ENCODE data around the gene ATXN1.
"Not testable (repeated sequence)": the region's sequence is repeated elsewhere in the genome, so short reads cannot be mapped to it uniquely, and the experiment has no call there.

ATXN1 gene

DNA sequence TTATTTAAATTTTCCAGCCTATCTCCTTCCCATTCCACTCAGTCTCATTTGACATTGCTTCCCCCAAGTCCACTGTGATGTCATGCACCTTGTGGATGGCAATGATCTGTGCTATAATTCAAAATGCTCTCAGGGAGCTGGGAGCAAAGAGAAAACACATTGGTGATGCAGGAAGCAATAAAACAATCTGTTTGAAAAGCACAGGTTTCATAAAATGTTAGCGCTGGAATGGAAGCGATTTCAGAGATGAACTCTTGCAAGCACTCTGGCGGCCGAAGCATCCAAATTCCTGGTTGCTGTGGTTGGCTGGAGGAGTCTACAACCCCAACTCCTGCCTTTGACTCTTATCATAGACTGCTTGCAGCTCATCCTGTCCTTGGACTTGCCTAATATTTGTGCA is 355.9 kb downstream of the ATXN1 start:
- DNase-seq, result no peak

DNA sequence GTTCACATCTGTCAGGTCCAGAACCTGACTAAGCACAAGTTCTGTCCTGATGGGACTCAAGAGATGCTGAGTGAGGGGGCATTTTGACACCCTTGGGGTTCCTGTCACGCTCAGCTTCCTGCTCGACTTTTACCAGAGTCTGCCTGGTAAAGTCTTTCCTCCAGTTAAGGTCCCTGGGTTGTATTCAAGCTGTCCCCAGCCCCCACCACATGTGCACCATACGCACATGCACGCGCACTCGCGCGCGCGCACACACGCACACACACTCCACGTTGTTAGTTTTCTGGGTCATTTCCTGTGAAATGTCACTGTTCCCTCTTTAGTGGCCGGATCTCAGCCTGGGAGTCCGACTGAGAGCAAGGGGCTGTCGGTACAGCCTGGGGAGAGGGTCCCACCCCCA is 356.8 kb downstream of the ATXN1 start:
- no peak for DNase-seq

DNA sequence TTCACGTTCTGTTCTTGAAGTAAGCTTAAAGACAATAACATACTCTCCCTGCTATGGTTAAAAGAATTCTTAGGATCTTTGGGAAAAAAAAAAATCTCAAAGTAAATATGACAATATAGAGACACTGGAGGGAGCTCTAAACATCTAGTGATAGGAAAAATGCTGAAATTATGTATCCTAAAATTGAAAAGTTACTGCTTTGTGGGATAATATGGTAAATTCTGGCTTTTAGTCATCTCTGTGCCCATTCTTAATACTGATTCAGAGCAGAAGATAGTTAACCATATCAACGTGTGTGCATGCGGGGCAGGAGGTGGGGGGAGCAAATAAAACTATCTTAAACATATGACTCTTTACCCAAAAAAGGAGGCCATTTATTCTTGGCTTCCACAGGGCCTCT is 357.4 kb downstream of the ATXN1 start:
- no peak for DNase-seq

DNA sequence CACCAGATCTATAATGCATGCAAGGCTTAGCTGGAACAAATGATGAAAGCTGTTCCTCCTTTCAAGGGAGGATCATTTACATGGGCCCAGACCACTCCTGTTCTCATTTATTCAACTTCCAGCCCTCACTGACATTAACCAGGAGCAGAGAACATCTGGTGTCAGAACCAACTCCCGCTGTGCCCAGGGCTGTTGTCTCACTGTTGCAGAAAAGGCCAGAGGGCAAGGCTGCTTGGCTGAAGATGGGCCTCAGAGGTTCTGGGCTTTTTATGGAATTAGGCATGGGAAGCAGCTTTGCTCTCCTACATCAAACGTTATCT is 358.7 kb downstream of the ATXN1 start:
- DNase-seq, result no peak

DNA sequence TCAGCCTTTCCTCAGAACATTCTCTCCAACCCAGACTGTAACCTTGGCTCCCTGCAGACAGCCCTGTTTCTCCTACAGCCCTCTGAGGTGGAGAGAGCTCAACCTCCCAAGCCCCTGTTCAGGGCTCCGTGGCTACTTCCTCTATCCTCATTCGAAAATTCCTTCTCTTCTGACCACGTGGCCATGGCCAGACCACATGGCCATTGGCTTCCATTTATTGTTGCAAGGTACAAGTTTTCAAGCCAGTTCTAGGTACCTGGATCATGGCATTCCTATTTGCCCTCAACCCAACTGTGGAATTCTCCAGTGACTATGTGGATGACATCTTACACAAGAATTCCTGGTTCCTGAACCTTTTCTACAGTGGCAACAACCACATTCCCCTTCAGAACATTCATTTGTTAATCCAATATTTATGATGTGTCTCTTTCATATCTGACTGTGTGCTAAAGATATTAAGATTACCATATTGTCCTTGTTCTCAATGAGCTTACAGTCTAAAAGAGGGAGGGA is 361.0 kb downstream of the ATXN1 start:
- DNase-seq, result no peak

DNA sequence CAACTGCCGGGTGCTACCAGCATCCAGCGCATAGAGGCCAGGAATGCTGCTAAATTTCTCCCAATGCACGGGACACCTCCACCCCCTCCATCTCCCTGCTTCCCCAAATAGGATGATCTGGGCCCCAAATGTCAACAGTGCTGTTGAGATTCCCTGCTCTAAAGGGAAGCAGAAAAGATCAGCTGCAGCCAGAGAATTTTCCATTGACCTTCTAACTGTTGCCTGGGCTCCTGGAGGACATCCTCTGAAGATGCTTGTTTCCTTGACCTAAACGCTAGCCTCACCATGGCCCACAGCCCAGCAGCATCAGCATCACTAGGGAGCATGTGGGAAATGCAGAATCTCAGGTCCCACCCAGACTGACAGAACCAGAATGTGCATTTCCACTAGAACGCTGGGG is 361.6 kb downstream of the ATXN1 start:
- no peak for DNase-seq

DNA sequence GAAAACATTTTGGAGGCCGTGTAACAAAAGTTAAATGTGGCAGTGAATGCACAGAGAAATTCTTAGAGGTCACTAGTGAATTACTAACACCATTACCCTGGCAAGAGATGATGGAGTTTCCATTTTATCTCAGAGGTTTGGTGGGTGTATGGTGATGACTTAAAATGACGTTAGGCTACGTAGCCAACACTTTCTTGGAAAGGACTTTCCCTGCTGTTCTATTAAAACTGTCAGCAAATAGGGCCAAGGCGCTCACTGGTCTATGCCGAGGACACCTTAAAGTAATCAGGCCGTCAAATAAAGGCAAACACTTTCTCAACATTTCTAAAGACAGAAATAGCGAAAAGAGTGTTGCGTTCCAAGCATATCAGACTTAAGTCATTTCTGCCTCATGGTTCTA is 362.1 kb downstream of the ATXN1 start:
- DNase-seq, result no peak

DNA sequence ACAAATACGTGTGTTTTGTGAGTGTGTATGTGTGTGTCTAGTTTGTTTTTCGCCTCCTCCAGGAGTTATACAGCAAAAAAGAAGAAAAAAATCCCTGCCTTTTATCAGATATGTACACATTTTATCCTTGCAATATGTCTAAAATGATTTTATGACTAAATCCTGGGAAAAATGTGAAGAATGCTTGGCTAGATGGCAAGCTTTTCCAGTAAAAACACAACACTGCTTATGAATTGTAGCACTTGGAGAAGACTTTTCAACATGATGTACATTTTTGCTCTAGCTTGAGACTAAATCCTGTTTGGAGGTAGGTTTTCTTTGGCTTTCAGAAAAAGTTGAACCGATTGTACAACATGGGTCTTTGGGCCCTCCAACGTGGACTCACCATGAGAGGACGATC is 362.7 kb downstream of the ATXN1 start:
- DNase-seq, result no peak

DNA sequence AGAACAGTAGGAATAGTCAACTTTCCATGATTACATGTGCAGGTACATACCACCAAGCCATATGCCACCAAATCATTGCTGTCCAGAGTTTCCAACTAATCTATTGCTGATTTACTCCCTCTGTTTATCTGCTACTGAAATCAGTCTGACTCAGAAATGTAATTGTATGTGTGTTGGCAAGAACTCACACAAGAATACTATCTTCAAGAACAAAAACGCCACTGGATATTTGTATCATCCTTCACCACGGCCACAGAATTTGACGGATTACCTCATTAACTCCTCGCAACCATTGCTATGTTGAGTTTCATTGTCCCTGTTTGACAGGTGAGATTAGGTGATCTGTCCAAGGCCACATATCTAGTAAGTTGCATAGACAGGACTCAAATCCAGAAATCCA is 363.6 kb downstream of the ATXN1 start:
- DNase-seq, result no peak

DNA sequence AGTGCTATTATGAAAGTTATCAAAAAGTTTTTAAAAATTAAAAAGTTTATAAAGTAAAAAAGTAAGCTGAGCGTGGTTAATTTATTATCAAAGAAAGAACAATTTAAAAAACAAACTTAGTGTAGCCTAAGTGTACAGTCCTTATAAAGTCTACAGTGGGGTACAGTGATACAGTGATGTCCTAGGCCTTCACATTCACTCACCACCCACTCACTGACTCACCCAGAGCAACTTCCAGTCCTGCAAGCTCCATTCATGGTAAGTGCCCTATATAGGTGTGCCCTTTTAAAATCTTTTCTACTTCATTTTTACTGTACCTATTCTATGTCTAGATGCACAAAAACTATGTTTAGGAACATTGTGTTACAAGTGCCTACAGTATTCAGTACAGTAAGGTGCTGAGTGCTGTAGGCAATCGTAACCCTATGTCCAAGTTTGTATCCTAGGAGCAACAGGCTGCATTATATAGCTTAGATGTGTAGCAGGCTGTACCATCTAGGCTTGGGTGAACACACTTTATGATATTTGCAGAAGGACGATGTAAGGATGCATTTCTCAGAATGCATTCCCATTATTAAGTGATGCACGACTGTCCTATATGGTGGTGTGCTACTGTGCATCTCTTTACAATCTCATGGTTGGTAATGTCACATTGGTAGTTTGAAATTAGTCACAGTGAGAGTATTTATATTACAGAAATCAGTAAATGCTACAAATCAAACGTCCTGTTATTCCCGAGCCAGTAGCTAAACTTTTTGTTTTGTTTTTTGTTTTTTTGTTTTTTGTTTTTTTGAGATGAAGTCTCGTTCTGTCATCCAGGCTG is 364.6 kb downstream of the ATXN1 start:
- no peak for DNase-seq

DNA sequence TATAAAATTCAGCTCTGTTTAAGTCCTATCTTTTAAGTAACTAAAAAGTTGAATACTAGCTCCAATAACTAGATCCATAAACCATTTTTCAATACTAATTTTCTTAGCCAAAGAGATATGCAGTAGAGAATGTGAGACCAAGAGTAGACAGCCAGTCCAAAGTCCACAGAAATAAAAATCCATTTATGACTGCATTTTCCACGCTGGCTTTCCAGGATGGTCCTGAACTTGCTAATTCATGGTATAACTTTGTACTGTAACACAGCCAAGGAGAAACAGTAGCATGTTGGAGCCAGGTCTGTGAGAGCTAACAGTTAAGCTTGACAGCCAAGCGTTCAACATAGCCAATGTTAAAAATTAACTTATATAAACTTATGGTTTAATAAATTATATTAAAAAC is 366.6 kb downstream of the ATXN1 start:
- no peak for DNase-seq

DNA sequence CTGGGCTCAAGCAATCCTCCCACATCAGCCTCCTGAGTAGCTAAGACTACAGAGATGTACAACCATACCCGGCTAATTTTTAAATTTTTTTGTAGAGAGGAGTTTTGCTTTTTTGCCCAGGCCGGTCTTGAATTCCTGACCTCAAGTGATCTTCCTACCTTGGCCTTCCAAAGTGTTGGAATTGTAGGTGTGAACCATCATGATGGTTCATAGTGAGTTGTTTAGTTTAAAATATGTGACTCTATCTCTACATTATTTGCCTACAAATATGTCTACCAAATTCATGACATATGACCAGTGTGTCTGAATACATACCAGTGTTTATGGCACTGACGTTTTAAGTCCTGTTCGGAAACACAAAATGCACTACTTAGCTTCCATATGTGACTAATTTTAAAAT is 367.9 kb downstream of the ATXN1 start:
- no peak for DNase-seq

DNA sequence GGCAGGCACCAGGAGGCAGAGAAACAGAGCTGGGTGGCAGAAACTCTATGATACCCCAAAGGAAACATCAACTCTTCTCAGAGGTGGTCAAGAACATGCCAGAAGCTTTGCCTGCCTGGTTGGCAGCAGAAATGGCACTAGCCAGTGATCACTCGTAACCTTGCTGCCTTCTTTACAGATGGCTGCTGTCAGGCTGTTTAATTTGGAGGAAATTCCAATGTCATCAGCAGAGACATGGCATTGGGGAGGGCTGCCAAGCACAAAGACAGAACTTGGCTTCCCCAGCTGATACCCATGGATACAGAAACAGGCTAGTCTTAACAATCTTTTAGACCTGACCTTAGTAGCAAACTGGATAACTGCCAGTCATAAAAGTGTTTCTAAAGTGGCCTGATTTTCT is 369.2 kb downstream of the ATXN1 start:
- DNase-seq, result no peak

DNA sequence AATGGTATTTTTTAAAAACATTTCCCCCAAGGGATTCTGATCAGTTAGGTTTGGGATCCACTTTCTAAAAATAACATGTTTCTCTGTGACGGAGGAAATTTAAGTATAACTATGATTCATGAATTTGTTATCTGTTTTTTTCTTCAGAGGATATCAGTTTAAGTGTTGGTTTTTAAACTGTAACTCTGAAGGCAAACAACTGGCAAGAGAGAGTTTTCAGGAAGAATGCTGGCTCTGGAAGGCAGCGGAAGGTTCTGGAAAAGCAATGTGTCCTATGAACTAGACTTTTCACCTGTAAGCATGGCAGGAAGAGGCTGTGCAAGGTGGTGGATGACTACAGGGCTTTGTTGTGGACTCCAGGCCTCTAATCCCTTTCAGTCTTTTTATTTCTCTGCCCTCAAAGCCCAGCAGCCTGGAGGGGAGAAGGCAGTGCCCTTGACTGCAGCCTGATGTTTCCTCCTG is 369.8 kb downstream of the ATXN1 start:
- DNase-seq, result no peak

DNA sequence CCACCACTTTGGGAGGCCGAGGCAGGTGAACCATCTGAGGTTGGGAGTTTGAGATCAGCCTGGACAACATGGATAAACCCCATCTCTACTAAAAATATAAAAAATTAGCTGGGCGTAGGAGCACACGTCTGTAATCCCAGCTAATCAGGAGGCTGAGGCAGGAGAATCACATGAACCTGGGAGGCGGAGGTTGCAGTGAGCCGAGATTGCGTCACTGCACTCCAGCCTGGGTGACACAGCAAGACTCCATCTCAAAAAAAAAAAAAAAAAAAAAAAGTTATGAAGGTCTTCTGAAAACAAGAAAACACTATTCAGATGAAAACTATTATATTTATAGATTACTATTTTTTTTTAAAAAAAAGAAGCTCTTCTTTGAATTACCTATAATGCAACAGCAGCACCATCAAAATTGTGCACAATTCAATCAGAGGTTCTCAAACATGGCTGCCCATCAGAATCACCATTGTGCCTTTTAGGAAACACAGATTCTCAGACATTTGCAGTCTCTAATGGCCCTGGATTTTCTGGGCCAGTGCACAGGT is 370.3 kb downstream of the ATXN1 start:
- DNase-seq, result not testable (repeated sequence)

DNA sequence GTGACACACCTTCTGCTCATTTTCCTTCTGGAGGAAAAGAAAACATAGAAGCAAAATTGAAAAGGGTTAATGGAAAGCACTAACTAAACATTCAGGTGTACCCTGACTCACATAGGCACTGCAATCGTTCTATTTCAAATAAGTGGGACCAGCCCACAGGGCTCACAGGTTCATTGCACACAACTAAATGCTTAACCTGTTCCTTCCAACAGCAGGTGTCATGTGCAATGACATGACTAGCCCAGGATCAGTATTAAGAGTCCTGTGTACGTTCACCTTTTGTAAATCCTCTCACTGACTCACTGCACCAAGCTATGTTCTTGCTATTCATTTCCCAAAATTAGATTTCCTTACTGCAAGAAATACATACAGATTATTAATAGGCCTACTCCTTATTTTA is 371.6 kb downstream of the ATXN1 start:
- DNase-seq, result no peak

DNA sequence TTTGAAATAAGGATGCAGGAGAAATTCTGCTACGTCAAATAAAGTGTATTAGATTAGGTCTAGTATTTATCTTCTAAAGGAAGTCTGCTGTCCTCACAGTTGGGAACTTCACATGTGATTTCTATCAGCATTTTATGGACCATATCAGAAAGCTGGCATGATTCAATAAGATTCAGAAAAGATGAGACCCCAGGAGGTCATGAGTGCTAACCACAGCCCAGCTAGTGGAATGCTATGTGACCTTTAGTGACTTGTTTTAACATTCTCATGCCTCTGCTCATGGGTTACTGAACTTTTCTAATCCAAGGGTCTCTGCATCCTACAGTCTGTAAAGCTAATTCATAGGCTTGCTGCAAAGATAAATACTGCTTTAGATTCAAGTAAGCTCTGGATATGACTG is 372.8 kb downstream of the ATXN1 start:
- no peak for DNase-seq

DNA sequence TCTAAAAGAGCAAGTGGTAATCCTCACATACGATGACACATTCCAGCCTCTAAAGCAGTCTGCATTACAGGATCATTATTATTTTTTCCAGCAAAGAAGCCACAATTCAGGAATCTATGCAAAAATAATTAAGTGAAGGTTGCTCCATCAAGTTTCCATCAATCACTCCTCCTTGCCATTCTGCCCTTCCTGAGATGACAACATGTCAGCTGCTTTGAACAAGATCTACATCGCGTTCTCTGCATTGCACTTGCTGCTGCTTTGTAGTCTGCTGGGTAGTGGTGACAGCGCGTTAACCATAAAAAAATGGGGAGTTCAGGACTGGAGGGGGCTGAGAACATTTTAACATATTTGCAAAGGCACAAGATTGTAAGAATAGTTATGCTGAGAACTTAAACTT is 375.2 kb downstream of the ATXN1 start:
- DNase-seq, result no peak

DNA sequence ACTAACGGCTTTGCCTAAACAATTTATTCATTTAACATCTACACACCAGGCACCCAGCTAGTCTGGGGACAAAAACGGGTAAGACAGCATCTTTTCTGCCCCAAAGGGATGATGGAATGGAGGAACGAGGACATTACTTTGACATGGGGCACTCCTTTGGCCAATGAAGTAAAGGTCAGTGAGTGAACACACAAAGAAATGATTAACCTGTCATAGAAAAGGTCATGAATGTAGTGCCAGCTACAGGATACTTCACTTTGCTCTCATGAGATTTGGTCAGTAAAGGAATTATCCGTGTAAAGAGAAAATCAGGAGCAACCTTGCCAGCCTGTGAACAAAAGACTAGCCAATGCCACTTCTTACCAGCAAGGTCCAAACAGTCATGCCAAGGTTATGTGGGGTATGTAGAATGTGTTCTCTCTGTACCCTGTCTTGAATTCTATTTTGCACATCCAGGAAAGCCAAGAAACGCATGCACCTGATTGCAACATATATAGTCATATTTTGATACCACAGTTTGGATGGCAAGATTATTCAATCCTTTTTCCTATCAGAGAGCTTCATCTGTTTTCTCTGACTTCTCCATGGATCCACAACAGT is 377.6 kb downstream of the ATXN1 start:
- DNase-seq, result no peak

DNA sequence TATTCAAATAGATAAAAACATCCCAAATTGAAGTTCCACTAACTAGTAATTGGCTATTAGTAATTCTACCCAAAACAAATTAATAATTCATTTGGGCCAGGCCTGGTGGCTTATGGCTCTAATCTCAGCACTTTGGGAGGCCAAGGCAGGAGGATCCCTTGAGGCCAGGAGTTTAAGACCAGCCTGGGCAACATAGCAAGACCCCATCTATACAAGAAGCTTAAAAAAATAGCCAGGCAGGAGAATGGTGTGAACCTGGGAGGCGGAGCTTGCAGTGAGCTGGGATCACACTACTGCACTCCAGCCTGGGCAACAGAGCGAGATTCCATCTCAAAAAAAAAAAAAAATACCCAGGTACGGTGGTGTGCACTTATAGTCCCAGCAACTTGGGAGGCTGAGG is 379.3 kb downstream of the ATXN1 start:
- DNase-seq, result not testable (repeated sequence)

DNA sequence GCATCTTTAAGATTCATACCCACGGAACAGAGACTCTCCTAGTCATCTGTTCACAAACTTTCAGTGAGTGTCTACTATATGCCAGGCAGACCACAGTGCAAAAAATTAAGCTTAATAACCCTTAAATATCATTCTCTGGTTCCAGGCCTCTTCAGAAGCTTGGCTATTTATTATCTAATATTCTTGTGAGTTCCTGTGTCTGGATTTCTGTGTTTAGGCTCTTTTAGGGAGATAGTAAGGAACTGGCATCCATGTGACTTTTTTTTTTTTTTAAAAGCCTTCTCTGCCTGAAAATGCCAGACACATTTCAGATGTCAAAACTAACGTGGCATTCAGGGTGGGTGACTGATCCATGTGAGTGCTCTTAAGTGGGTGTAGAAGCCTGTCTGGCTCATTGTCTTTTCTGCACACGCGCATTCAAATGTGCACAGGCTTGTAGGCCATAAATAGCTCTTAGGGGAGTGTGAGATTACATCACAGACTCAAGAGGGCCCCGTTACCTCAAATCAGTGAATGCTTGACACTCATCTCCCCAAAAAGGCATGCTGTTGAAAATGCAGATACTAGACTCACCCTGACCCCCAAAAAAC is 380.9 kb downstream of the ATXN1 start:
- peak; percentile 72 to 84 for DNase-seq

DNA sequence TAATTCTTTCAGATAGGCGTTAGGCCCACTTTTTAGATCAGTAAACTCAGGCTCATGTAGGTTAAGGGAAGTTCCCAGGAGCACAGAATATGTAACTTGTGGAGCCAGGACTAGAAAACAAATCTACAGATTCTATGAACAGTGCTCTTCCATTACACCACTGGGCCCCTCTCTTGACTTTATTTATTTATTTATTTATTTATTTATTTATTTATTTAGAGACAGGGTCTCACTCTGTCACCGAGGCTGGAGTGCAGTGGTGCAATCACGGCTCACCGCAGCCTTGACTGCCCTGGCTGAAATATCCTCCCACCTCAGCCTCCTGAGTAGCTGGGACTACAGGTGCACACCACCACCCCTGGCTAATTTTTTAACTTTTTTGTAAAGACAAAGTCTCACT is 382.9 kb downstream of the ATXN1 start:
- not testable (repeated sequence) for DNase-seq

DNA sequence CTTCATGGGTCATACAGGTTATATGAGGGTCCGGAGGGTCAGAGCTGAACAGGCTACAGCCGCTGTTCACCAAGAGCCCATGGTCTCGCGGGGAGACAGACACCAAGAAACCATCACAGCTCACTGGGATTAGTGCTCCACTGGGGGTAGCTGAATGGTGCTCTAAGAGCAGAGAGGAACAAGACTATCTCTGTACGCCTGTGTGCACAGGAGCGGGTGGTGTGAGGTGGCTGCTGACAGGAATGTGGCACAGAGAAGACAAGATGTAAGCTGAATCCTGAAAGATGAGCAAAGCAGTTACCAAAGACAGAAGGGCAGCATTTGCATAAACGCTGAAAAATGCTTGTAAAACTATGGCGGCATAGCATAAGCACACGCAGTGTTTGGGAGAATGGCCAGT is 383.8 kb downstream of the ATXN1 start:
- no peak for DNase-seq

DNA sequence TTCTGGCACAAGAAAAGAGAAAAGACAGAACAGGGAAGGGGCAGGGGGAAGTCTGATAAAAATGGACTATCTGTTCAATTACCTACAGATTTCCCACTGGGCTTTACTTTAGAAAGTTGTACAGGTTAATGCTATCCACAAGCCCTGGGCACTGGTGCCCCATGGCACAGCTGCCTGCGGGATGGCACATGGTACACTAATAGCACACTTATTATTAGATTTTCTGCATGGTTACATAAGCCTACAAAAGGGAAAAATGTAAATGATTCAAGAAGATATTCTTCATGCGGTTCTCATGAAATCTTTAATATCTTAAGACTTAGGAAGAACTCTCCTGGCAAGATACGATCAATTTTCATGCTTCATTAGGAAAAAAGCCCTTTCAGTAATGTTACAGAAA is 385.4 kb downstream of the ATXN1 start:
- DNase-seq, result no peak
